ENCODE results near the gene FBXO24.
"Not testable (repeated sequence)": the region's sequence is repeated elsewhere in the genome, so short reads cannot be mapped to it uniquely, and the experiment has no call there.

FBXO24 gene

DNA sequence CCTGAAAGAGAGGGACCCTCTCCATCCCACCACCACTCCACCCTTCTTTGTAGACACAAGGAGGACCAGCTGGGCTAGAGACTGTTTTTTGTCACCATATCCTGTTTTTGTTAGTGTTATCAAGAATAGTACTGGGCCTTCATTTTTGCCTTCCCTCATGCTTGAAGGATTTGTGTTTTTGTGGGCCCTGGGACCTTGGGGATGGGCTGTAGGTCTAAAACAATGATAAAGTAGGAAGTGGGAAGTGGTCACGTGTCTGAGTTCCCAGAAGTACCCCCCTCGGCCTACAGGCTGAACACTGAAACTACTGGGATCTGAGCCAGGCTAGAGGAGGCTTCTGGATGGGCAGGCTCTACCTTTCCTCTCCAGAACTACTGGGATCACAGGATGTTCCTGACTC is 38.3 kb upstream of the FBXO24 start:
- no peak for TF ChIP-seq CTCF (IDR thresholded peaks at IDR 0.05; ENCODE audit: control insufficient read depth, insufficient read depth, low read depth, low read length, missing control alignments)
- no peak overlapping the region for H3K4me3 ChIP-seq (ENCODE audit: control insufficient read depth, low read depth, low read length)
- no peak for DNase-seq (ENCODE audit: low read depth)

GRCh38 chr7:100548446-100548845 is 37.7 kb upstream of the FBXO24 start:
- not testable (repeated sequence) for DNase-seq (ENCODE audit: low read depth); H3K4me3 ChIP-seq (ENCODE audit: control insufficient read depth, low read depth, low read length)

DNA sequence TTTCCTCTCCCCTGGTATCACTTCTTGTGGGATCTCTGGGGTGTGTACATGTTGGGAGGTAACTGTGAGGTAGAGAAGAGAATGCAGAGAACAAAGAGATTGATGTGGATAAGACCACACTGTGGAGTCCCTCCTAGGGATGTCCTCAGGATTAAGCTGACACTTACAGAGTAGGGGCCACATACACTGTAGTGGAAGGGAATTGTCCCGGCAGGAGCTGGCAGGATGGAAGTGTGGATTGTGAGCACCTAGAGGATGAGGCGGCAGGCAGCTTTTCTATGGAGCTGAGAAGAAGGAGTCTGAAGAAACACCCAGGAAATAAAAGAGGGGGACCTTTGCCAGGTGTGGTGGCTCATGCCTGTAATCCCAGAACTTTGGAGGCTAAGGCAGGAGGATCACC is 33.6 kb upstream of the FBXO24 start:
- no peak for TF ChIP-seq CTCF (IDR thresholded peaks at IDR 0.05; ENCODE audit: control insufficient read depth, insufficient read depth, low read depth, low read length, missing control alignments)
- H3K4me3 ChIP-seq (ENCODE audit: control insufficient read depth, low read depth, low read length), result no peak overlapping the region

GRCh38 chr7:100553032-100553431 is 33.1 kb upstream of the FBXO24 start:
- no peak overlapping the region for H3K4me3 ChIP-seq (ENCODE audit: control insufficient read depth, low read depth, low read length)
- DNase-seq (ENCODE audit: low read depth), result no peak
- TF ChIP-seq CTCF (IDR thresholded peaks at IDR 0.05; ENCODE audit: control insufficient read depth, insufficient read depth, low read depth, low read length, missing control alignments), result no peak

More for the DNA sequence above, 33.6 kb upstream of the FBXO24 start:
- DNase-seq (ENCODE audit: low read depth), result no peak

GRCh38 chr7:100555701-100556100 is 30.4 kb upstream of the FBXO24 start:
- H3K4me3 ChIP-seq (ENCODE audit: control insufficient read depth, low read depth, low read length), result no peak overlapping the region
- TF ChIP-seq CTCF (IDR thresholded peaks at IDR 0.05; ENCODE audit: control insufficient read depth, insufficient read depth, low read depth, low read length, missing control alignments), result no peak
- no peak for DNase-seq (ENCODE audit: low read depth)

DNA sequence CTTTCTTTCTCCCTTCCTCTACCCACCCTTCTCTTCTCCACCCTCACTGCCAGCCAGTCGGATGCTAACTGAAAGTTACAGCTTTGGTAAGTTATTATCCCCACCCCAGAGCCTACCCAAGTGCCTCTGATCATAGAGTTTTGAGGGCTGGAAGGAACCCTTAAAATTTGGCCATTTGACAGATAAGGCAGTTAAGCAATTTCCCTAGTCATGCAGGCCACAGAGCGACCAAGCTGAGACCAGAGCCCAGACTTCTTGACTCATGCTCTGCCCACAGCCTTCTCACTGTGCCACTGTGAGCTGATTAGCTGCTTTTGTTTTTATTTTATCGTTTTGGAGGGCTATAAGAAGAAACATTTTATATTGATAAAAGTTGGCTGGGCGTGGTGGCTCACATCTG is 29.6 kb upstream of the FBXO24 start:
- no peak overlapping the region for H3K4me3 ChIP-seq (ENCODE audit: control insufficient read depth, low read depth, low read length)
- no peak for TF ChIP-seq CTCF (IDR thresholded peaks at IDR 0.05; ENCODE audit: control insufficient read depth, insufficient read depth, low read depth, low read length, missing control alignments)
- peak; percentile 52 for DNase-seq (ENCODE audit: low read depth)

- no peak for TF ChIP-seq CTCF (IDR thresholded peaks at IDR 0.05; ENCODE audit: control insufficient read depth, insufficient read depth, low read depth, low read length, missing control alignments)
- no peak for DNase-seq (ENCODE audit: low read depth)
- H3K4me3 ChIP-seq (ENCODE audit: control insufficient read depth, low read depth, low read length), result no peak overlapping the region
Observed at GRCh38 chr7:100559127-100559526, 27.0 kb upstream of the FBXO24 start.

Data from AG09309 (cell line).